Measurements from ENCODE around the gene FHIP1B.

DNA sequence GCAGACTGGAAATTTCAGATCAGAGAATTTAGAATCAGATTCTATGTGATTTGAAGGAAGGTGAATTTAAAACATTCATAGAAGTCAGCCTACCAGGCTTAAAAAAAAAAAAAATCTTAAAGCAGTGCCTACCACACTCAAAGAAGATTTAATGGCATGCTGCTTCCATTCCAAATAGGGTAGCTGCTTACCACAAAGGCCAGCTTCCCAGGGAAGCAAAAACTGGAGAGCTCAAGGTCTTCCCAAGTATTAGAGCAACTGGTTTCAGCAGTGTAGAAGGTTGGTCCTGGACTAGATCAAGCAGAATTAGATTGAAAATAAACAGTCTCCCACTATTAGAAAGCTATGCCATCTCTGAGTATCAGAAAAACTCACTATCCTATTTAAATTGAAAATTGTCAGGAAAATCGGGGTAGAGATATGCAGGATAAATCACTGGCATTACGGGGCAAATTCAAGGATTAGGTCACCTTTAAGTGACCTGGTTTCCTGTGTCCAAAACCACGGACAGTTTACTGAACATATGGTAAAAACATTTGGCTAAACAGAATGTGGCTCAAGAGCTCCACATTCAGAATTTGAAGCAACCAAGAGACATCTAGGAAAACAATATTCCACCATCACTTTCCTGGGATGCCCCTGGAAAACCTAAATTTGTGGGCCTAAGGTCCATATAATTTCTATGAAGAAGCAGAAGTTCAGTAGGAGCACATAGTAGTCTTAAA lies 27.8 kb downstream of the FHIP1B start:
- TF ChIP-seq CTCF (IDR thresholded peaks at IDR 0.05; ENCODE audit: low read length), result no peak
- no peak for TF ChIP-seq EZH2 (optimal IDR thresholded peaks at IDR 0.05; ENCODE audit: low read depth, low read length)
